HepG2 (cell line): Measurements from ENCODE around the gene SLC22A14. TPM values are rescaled to one million over a fixed set of nuclear protein-coding genes. Genes with fewer than 3 reads are reported as not detected.

ENCODE experiments used
- ATF6 ChIP-seq: sonication (generic); formaldehyde crosslinking; conservative IDR thresholded peaks from 2 replicates; pipeline ENCODE4 v1.4.0; 2020; ENCODE audit warnings: missing genetic modification reagents
- MXD4 ChIP-seq: IDR thresholded peaks from 2 replicates; pipeline ENCODE4 v1.6.1; 2016; ENCODE audit warnings: mild to moderate bottlenecking, missing biosample characterization, missing genetic modification reagents
- NAIF1 ChIP-seq: sonication (generic); formaldehyde crosslinking; IDR thresholded peaks from 2 replicates; pipeline ENCODE4 v1.5.0; 2020; ENCODE audit warnings: mild to moderate bottlenecking, missing genetic modification reagents, borderline replicate concordance
- POGK ChIP-seq: sonication (generic); formaldehyde crosslinking; conservative IDR thresholded peaks from 2 replicates; pipeline ENCODE4 v1.8.0; 2022; ENCODE audit warnings: mild to moderate bottlenecking, moderate library complexity, missing genetic modification reagents
- POLR2AphosphoS2 ChIP-seq: IDR thresholded peaks from 2 replicates; pipeline ENCODE4 v1.6.1; 2011; ENCODE audit warnings: low read depth, low read length, improper control_type of control experiment
- SCMH1 ChIP-seq: sonication (generic); formaldehyde crosslinking; IDR thresholded peaks from 2 replicates; pipeline ENCODE4 v1.9.0; 2021; ENCODE audit warnings: missing genetic modification reagents, mild to moderate bottlenecking, borderline replicate concordance
- TFDP1 ChIP-seq: IDR thresholded peaks from 2 replicates; pipeline ENCODE4 v1.6.1; 2016; ENCODE audit warnings: missing compliant biosample characterization, missing genetic modification reagents, borderline replicate concordance
- THAP9 ChIP-seq: sonication (generic); formaldehyde crosslinking; IDR thresholded peaks from 2 replicates; pipeline ENCODE4; 2020; ENCODE audit warnings: missing genetic modification reagents, mild to moderate bottlenecking, borderline replicate concordance
- USF2 ChIP-seq, 2 experiments: sonication (generic) in 1 of 2; formaldehyde crosslinking in 1 of 2; IDR thresholded peaks; 2 replicates each; pipeline versions ENCODE4 v1.5.1 to v1.6.1; 2011 to 2020; ENCODE audit warnings: borderline replicate concordance in 1 of 2, low read depth in 1 of 2, low read length in 1 of 2, mild to moderate bottlenecking in 1 of 2, missing genetic modification reagents in 1 of 2, moderate library complexity in 1 of 2
- ZBTB38 ChIP-seq: sonication (generic); formaldehyde crosslinking; IDR thresholded peaks from 2 replicates; pipeline ENCODE4 v1.5.1; 2020; ENCODE audit warnings: mild to moderate bottlenecking, missing genetic modification reagents
- ZFP91 ChIP-seq: sonication (generic); formaldehyde crosslinking; IDR thresholded peaks from 2 replicates; pipeline ENCODE4 v1.9.0; 2022; ENCODE audit warnings: missing genetic modification reagents, mild to moderate bottlenecking, borderline replicate concordance
- ZNF615 ChIP-seq: sonication (generic); formaldehyde crosslinking; IDR thresholded peaks from 2 replicates; pipeline ENCODE4 v1.5.0; 2020; ENCODE audit warnings: mild to moderate bottlenecking, missing genetic modification reagents, borderline replicate concordance
- ZNF737 ChIP-seq: sonication (generic); formaldehyde crosslinking; IDR thresholded peaks from 2 replicates; pipeline ENCODE4 v1.5.0; 2020; ENCODE audit warnings: missing genetic modification reagents, mild to moderate bottlenecking, borderline replicate concordance
- ZNF766 ChIP-seq: sonication (generic); formaldehyde crosslinking; IDR thresholded peaks from 2 replicates; pipeline ENCODE4 v1.5.0; 2020; ENCODE audit warnings: missing genetic modification reagents, borderline replicate concordance
- polyA plus RNA-seq, 8 experiments: library from polyadenylated mRNA; depleted of rRNA in 3 of 8; stranded (reverse) in 7 of 8; unstranded in 1 of 8; fragments of >200 nt; fragmentation: Illumina TruSeq in 4 of 8; extraction: Trizol in 4 of 8; gene quantifications; 2 replicates each; pipeline versions ENCODE4 v1.2.1 to v1.2.3, GENCODE V29; 2011 to 2016; ENCODE audit warnings: low read depth in 4 of 8, missing spikeins in 1 of 8, mixed read lengths in 1 of 8; ENCODE audit not compliant: insufficient read depth in 1 of 8
- total RNA-seq, 5 experiments: library from RNA; depleted of rRNA; stranded (reverse); fragments of >200 nt; fragmentation: Illumina TruSeq; extraction: Trizol; gene quantifications; 2 replicates each; pipeline ENCODE4 v1.2.3, GENCODE V29; 2016; ENCODE audit warnings: low read depth in 1 of 5

SLC22A14 gene
- total and polyA plus RNA-seq, 2 of the 13 experiments (the other 11 are each of a cell fraction or from before 2014, with no cell fraction given) = 0.03 TPM; not detected in 1

GRCh38 chr3:38346587-38347410 lies 64.7 kb downstream of the SLC22A14 start, which contains the start of gene XYLB (continued):
- TF ChIP-seq USF2 (IDR thresholded peaks at IDR 0.05; ENCODE audit: low read depth, low read length) (no peak), USF2 (CRISPR knock-in tag; IDR thresholded peaks at IDR 0.05; ENCODE audit: borderline replicate concordance) (peak; percentile 69), ZNF766 (CRISPR knock-in tag) (peak; percentile 97; the same call in 1 of the 2 replicates), ZNF615 (CRISPR knock-in tag) (peak; percentile 52; the same call in 1 of the 2 replicates), THAP9 (CRISPR knock-in tag) (peak; percentile 75; the same call in 1 of the 2 replicates), MXD4 (peak; percentile 97), SCMH1 (CRISPR knock-in tag) (no peak), ATF6 (CRISPR knock-in tag) (no peak), ZNF737 (CRISPR knock-in tag) (no peak), ZBTB38 (peak; percentile 96), NAIF1 (CRISPR knock-in tag) (peak; percentile 71; the same call in 1 of the 2 replicates), POLR2AphosphoS2 (no peak), POGK (CRISPR knock-in tag) (peak; percentile 95), ZFP91 (peak; percentile 96), TFDP1 (CRISPR knock-in tag) (peak; percentile 95)
